HepG2 (cell line): ENCODE results near the gene STK36. TPM values are rescaled to one million over a fixed set of nuclear protein-coding genes. Genes with fewer than 3 reads are reported as not detected.

Experiments
- ATAC-seq: fragments of 200-7000 bp; cut with Tn5 transposase; 3 replicates; pipeline ENCODE4 v1.9.1; 2020; ENCODE audit warnings: mild to moderate bottlenecking, moderate library complexity
- BruUV-seq: library from RNA; stranded (reverse); fragments of 400-500 nt; replicated peaks from 2 replicates; lab custom pipeline; 2021; lab: Mats Ljungman, UMichigan
- CTCF ChIA-PET: fragments of 300-600 bp; formaldehyde crosslinking; extraction: SDS; loops from one replicate; lab custom pipeline; 2021; ENCODE audit warnings: low total read pairs, inconsistent platforms, low intra/inter-chr PET ratio; lab: Yijun Ruan, JAX
- POLR2A ChIA-PET: fragments of 350-600 bp; sonication (Branson Sonifier 250); formaldehyde crosslinking; loops from one replicate; lab custom pipeline; 2020; ENCODE audit warnings: antibody characterized with exemption, inconsistent platforms; lab: Yijun Ruan, JAX
- DNase-seq: peaks from one replicate; pipeline ENCODE4 v3.0.0-alpha.2; 2015; ENCODE audit warnings: low spot score
- FAIRE-seq: peaks from 3 replicates; lab custom pipeline; 2011; peaks lifted over from hg19 to GRCh38; lab: Jason Lieb, UNC
- H2AFZ ChIP-seq: one replicate; pipeline ENCODE4 v1.6.1; 2011; ENCODE audit warnings: low read length, inconsistent platforms
- H3K27ac ChIP-seq: fragments of 300-600 bp; 3 replicates; pipeline ENCODE4 v1.8.0; 2011; ENCODE audit warnings: mixed run types, mild to moderate bottlenecking, mixed read lengths, low read length, inconsistent platforms; ENCODE audit not compliant: insufficient read depth; ENCODE audit errors: extremely low read length
- H3K27me3 ChIP-seq, 2 experiments: fragments of 200-600 bp in 1 of 2; 2 replicates in 1 of 2; 3 replicates in 1 of 2; pipeline versions ENCODE4 v1.6.0 to v1.8.0; 2011; ENCODE audit warnings: low read length in 2 of 2, mild to moderate bottlenecking in 2 of 2, moderate library complexity in 2 of 2, inconsistent platforms in 1 of 2; ENCODE audit not compliant: insufficient read depth in 2 of 2, control insufficient read depth in 1 of 2
- H3K36me3 ChIP-seq, 2 experiments: fragments of 200-600 bp in 1 of 2; replicated peaks in 1 of 2; 2 replicates in 1 of 2; 3 replicates in 1 of 2; pipeline versions ENCODE4 v1.5.1 to v1.8.0; 2011; ENCODE audit warnings: low read length in 2 of 2, inconsistent platforms in 1 of 2; ENCODE audit not compliant: insufficient read depth in 2 of 2, control insufficient read depth in 1 of 2
- H3K4me1 ChIP-seq: 2 replicates; pipeline ENCODE4 v1.5.1; 2012; ENCODE audit warnings: low read length, inconsistent platforms; ENCODE audit not compliant: insufficient read depth
- H3K4me2 ChIP-seq: 2 replicates; pipeline ENCODE4 v1.6.0; 2011; ENCODE audit warnings: low read depth, low read length, inconsistent platforms
- H3K4me3 ChIP-seq, 3 experiments: fragments of 200-600 bp in 1 of 3; sonication (generic), shearing (Covaris generic) in 1 of 3; replicated peaks in 1 of 3; 2 replicates each; pipeline ENCODE4 v1.5.1; 2011 to 2016; ENCODE audit warnings: low read length in 3 of 3, inconsistent platforms in 2 of 3, low read depth in 2 of 3, mild to moderate bottlenecking in 2 of 3, control low read depth in 1 of 3, mixed read lengths in 1 of 3; ENCODE audit not compliant: insufficient read depth in 1 of 3
- H3K79me2 ChIP-seq: one replicate; pipeline ENCODE4 v1.6.1; 2011; ENCODE audit warnings: low read length, inconsistent platforms; ENCODE audit not compliant: insufficient read depth
- H3K9ac ChIP-seq: 2 replicates; pipeline ENCODE4 v1.6.0; 2011; ENCODE audit warnings: mild to moderate bottlenecking, low read depth, low read length, inconsistent platforms; ENCODE audit not compliant: insufficient read depth
- H3K9me3 ChIP-seq: 2 replicates; pipeline ENCODE4 v1.5.1; 2012; ENCODE audit warnings: mild to moderate bottlenecking, low read length
- H4K20me1 ChIP-seq: 2 replicates; pipeline ENCODE4 v1.6.0; 2011; ENCODE audit warnings: inconsistent platforms, mild to moderate bottlenecking, low read length, moderate library complexity; ENCODE audit not compliant: insufficient read depth
- ELF1 ChIP-seq: sonication (generic); formaldehyde crosslinking; IDR thresholded peaks from 2 replicates; pipeline ENCODE4 v1.4.0; 2020; ENCODE audit warnings: missing genetic modification reagents
- FOXP1 ChIP-seq, 2 experiments: fragments of 450-650 bp in 1 of 2; IDR thresholded peaks; 2 replicates each; pipeline ENCODE4 v1.6.1; 2017 to 2018; ENCODE audit warnings: antibody characterized with exemption in 1 of 2
- RARG ChIP-seq: sonication (generic); formaldehyde crosslinking; IDR thresholded peaks from 2 replicates; pipeline ENCODE4 v1.4.0; 2020; ENCODE audit warnings: low read depth, mild to moderate bottlenecking, missing genetic modification reagents
- SPEN ChIP-seq: sonication (generic); formaldehyde crosslinking; IDR thresholded peaks from 2 replicates; pipeline ENCODE4 v1.5.1; 2020; ENCODE audit warnings: low read depth, mild to moderate bottlenecking, missing genetic modification reagents
- ZNF747 ChIP-seq: sonication (generic); formaldehyde crosslinking; IDR thresholded peaks from 2 replicates; pipeline ENCODE4 v1.8.1; 2023; ENCODE audit warnings: missing genetic modification reagents, mild to moderate bottlenecking, borderline replicate concordance
- WGBS: methylation state at CpG from one replicate; pipeline ENCODE4 v1.1.6; 2017; ENCODE audit warnings: low lambda C conversion rate; 5-methylcytosine and 5-hydroxymethylcytosine counted together
- in situ Hi-C: cut with HindIII; loops from 2 replicates; pipeline ENCODE4 v1.10.0; 2017; ENCODE audit warnings: low pct_unique_long_range_greater_than_20kb; ENCODE audit not compliant: extremely low pct_ligation_motif_present
- intact Hi-C: fragments of 100-400 bp; cut with micrococcal nuclease; formaldehyde crosslinking; loops from one replicate; pipeline ENCODE4 v1.10.0; 2022; ENCODE audit not compliant: unreplicated experiment
- polyA plus RNA-seq, 8 experiments: library from polyadenylated mRNA; depleted of rRNA in 3 of 8; stranded (reverse) in 7 of 8; unstranded in 1 of 8; fragments of >200 nt; fragmentation: Illumina TruSeq in 4 of 8; extraction: Trizol in 4 of 8; gene quantifications; 2 replicates each; pipeline versions ENCODE4 v1.2.1 to v1.2.3, GENCODE V29; 2011 to 2016; ENCODE audit warnings: low read depth in 4 of 8, missing spikeins in 1 of 8, mixed read lengths in 1 of 8; ENCODE audit not compliant: insufficient read depth in 1 of 8
- total RNA-seq, 5 experiments: library from RNA; depleted of rRNA; stranded (reverse); fragments of >200 nt; fragmentation: Illumina TruSeq; extraction: Trizol; gene quantifications; 2 replicates each; pipeline ENCODE4 v1.2.3, GENCODE V29; 2016; ENCODE audit warnings: low read depth in 1 of 5
- TF ChIP-seq, protein P1 (sequence below): sonication (generic); formaldehyde crosslinking; IDR thresholded peaks from 2 replicates; pipeline ENCODE4 v1.8.0; 2022; ENCODE audit warnings: missing genetic modification reagents, mild to moderate bottlenecking, borderline replicate concordance
- TF ChIP-seq, protein P2 (sequence below): sonication (generic); IDR thresholded peaks from 2 replicates; pipeline ENCODE4 v1.6.1; 2016; ENCODE audit warnings: low read depth, borderline replicate concordance

Gene STK36
- total and polyA plus RNA-seq, 2 of the 13 experiments (the other 11 are each of a cell fraction or from before 2014, with no cell fraction given) = 45.9 to 83.5 TPM

DNA sequence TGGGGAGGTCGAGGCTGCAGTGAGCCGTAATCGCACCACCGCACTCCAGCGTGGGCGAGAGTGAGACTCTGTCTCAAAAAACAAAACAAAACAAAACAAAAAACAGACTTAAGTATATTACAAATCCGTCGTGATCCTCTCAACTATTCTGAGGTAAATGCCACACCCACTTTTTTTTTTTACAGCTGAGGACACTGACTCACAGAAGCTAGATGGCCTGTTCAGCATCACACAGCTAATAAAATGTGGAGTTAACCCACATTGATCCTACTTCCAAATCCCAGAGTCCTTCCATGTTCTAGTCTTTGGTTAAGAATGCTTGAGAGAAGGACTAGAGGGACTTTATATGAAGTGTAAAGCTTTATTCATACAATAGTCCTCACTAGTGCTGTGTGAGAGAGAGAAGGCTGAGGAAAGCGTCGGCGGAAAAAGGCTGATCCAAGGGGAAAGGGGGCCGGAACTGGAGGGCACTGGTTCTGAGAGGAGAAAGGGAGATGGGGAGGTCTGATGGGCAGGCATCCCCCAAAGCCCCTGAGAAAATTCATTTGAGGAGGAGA, 711 bp upstream of the STK36 start:
- Histone ChIP-seq H3K4me3 (peak overlapping the region; percentile 80 to 99 (median 98)), H4K20me1 (no peaks in the 10 kb centered on the region), H3K27me3 (no peaks in the 10 kb centered on the region; a peak in 1 of 5 replicates), H3K4me2 (peak overlapping the region; percentile 92), H3K9ac (peak overlapping the region; percentile 78), H2AFZ (no peak overlapping the region), H3K79me2 (peaks cover 15% of the 10 kb centered on the region), H3K27ac (peak overlapping the region; percentile 63), H3K9me3 (no peaks in the 10 kb centered on the region), H3K36me3 (peaks cover 8 to 27% of the 10 kb centered on the region in 2 experiments), H3K4me1 (peaks cover 18% of the 10 kb centered on the region)
- DNase-seq = no peak
- BruUV-seq = no TSS peak
- intact Hi-C loops = no loop called here
- no peak for FAIRE-seq
- TF ChIP-seq, protein P1, sequence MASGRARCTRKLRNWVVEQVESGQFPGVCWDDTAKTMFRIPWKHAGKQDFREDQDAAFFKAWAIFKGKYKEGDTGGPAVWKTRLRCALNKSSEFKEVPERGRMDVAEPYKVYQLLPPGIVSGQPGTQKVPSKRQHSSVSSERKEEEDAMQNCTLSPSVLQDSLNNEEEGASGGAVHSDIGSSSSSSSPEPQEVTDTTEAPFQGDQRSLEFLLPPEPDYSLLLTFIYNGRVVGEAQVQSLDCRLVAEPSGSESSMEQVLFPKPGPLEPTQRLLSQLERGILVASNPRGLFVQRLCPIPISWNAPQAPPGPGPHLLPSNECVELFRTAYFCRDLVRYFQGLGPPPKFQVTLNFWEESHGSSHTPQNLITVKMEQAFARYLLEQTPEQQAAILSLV (CRISPR knock-in tag) = 0 out of 2 replicates have a peak, but pooled peaks have one; percentile 64
- TF ChIP-seq ELF1 (no peak), FOXP1 (IDR thresholded peaks at IDR 0.05) (no peak), FOXP1 (CRISPR knock-in tag; IDR thresholded peaks at IDR 0.05) (no peak), RARG (CRISPR knock-in tag) (0 out of 2 replicates have a peak, but pooled peaks have one; percentile 26), ZNF747 (CRISPR knock-in tag) (0 out of 2 replicates have a peak, but pooled peaks have one; percentile 17), SPEN (CRISPR knock-in tag) (0 out of 2 replicates have a peak, but pooled peaks have one; percentile 17)
- TF ChIP-seq, protein P2, sequence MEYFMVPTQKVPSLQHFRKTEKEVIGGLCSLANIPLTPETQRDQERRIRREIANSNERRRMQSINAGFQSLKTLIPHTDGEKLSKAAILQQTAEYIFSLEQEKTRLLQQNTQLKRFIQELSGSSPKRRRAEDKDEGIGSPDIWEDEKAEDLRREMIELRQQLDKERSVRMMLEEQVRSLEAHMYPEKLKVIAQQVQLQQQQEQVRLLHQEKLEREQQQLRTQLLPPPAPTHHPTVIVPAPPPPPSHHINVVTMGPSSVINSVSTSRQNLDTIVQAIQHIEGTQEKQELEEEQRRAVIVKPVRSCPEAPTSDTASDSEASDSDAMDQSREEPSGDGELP = peak; percentile 24; the same call in 1 of the 2 replicates
- POLR2A ChIA-PET = interaction anchor here (0.6 to 7.3 kb wide), 10 partner anchors 8 to 111 kb away, joined by 3 to 130 read pairs (median 4); partner anchors contain the start of genes BCS1L, CYP27A1, TTLL4 and ZNF142
- ATAC-seq = peak; percentile 39
- CTCF ChIA-PET = no interaction called here
- 28% methylated on average over 12 of the region's 12 CpGs for WGBS
- in situ Hi-C loops = no loop called here
